H1 (cell line): ENCODE measurements around the gene PROX2. TPM values are rescaled to one million over a fixed set of nuclear protein-coding genes. Genes with fewer than 3 reads are reported as not detected.

ENCODE experiments used
- CTCF ChIA-PET: fragments of 300-600 bp; sonication (Branson Sonifier 250); formaldehyde crosslinking; loops from one replicate; lab custom pipeline; 2021; ENCODE audit not compliant: partially characterized antibody; lab: Charles Lee
- POLR2A ChIA-PET: fragments of 300-600 bp; sonication (Branson Sonifier 250); formaldehyde crosslinking; loops from one replicate; lab custom pipeline; 2021; ENCODE audit warnings: inconsistent platforms; ENCODE audit not compliant: partially characterized antibody; lab: Charles Lee
- DNase-seq, 2 experiments: peaks; one replicate each; pipeline versions ENCODE4 v3.0.0 to v3.0.0-alpha.2; 2010 to 2022; ENCODE audit warnings: low spot score in 2 of 2, low read depth in 1 of 2, mixed read lengths in 1 of 2
- FAIRE-seq: peaks from 2 replicates; lab custom pipeline; 2011; peaks lifted over from hg19 to GRCh38; lab: Jason Lieb, UNC
- H2AFZ ChIP-seq: 2 replicates; pipeline ENCODE4 v1.8.1; 2012; ENCODE audit warnings: low read length, inconsistent platforms
- H2AK5ac ChIP-seq: 2 replicates; pipeline ENCODE4 v1.6.1; 2013; ENCODE audit warnings: low read depth, low read length
- H2BK120ac ChIP-seq: replicated peaks from 2 replicates; pipeline ENCODE3; 2013; ENCODE audit warnings: low read depth, low read length, inconsistent platforms
- H2BK12ac ChIP-seq: 2 replicates; pipeline ENCODE4 v1.6.1; 2013; ENCODE audit warnings: low read depth, low read length
- H2BK15ac ChIP-seq: 2 replicates; pipeline ENCODE4 v1.6.1; 2013; ENCODE audit warnings: low read length
- H2BK20ac ChIP-seq: 2 replicates; pipeline ENCODE4 v1.6.1; 2013; ENCODE audit warnings: low read length
- H2BK5ac ChIP-seq: 2 replicates; pipeline ENCODE4 v1.6.1; 2013; ENCODE audit warnings: low read depth, low read length
- H3K14ac ChIP-seq: 2 replicates; pipeline ENCODE4 v1.6.1; 2013; ENCODE audit warnings: inconsistent platforms; ENCODE audit not compliant: insufficient read length
- H3K18ac ChIP-seq: 2 replicates; pipeline ENCODE4 v1.6.1; 2013; ENCODE audit warnings: low read length; ENCODE audit errors: extremely low read depth
- H3K23ac ChIP-seq: 2 replicates; pipeline ENCODE4 v1.6.1; 2013; ENCODE audit warnings: inconsistent platforms; ENCODE audit not compliant: insufficient read length
- H3K23me2 ChIP-seq: 2 replicates; pipeline ENCODE4 v1.6.1; 2013; ENCODE audit warnings: low read depth, low read length
- H3K27ac ChIP-seq: 2 replicates; pipeline ENCODE4 v1.6.1; 2011; ENCODE audit warnings: low read depth, low read length, inconsistent platforms
- H3K27me3 ChIP-seq, 4 experiments: replicated peaks in 1 of 4; 1 replicate in 1 of 4; 2 replicates in 3 of 4; pipeline versions ENCODE4 v1.6.1 to v1.8.1; 2011 to 2013; ENCODE audit warnings: low read length in 3 of 4, mild to moderate bottlenecking in 3 of 4, inconsistent platforms in 2 of 4, mixed read lengths in 2 of 4, moderate library complexity in 1 of 4; ENCODE audit not compliant: control insufficient read depth in 3 of 4, insufficient read depth in 3 of 4; ENCODE audit errors: extremely low read depth in 1 of 4
- H3K36me3 ChIP-seq, 4 experiments: 2 replicates each; pipeline versions ENCODE4 v1.6.1 to v1.8.1; 2011 to 2013; ENCODE audit warnings: mild to moderate bottlenecking in 4 of 4, low read length in 3 of 4, moderate library complexity in 2 of 4, control low read depth in 1 of 4, inconsistent platforms in 1 of 4; ENCODE audit not compliant: insufficient read depth in 4 of 4, control insufficient read depth in 2 of 4
- H3K4ac ChIP-seq: replicated peaks from 2 replicates; pipeline ENCODE3; 2013; ENCODE audit warnings: low read length, low read depth, mixed read lengths, inconsistent platforms; ENCODE audit not compliant: insufficient read length
- H3K4me1 ChIP-seq, 4 experiments: replicated peaks in 1 of 4; 1 replicate in 1 of 4; 2 replicates in 3 of 4; pipeline versions ENCODE4 v1.6.1 to v1.8.1; 2011 to 2013; ENCODE audit warnings: low read length in 3 of 4, inconsistent platforms in 2 of 4, mixed read lengths in 1 of 4; ENCODE audit not compliant: insufficient read depth in 4 of 4, control insufficient read depth in 3 of 4
- H3K4me2 ChIP-seq, 2 experiments: 2 replicates each; pipeline versions ENCODE4 v1.6.1 to v1.8.1; 2011 to 2013; ENCODE audit warnings: low read depth in 2 of 2, low read length in 2 of 2, control low read depth in 1 of 2, inconsistent platforms in 1 of 2, mild to moderate bottlenecking in 1 of 2; ENCODE audit not compliant: insufficient read depth in 1 of 2
- H3K4me3 ChIP-seq, 4 experiments: fragments of 200-600, 300-600 bp in 1 of 4; sonication (generic), shearing (Covaris generic), sonication (Bioruptor Twin) in 1 of 4; 2 replicates each; pipeline versions ENCODE4 v1.5.1 to v1.8.1; 2011 to 2016; ENCODE audit warnings: low read length in 4 of 4, low read depth in 3 of 4, control low read depth in 2 of 4, inconsistent platforms in 2 of 4, mild to moderate bottlenecking in 2 of 4, mixed read lengths in 1 of 4, moderate library complexity in 1 of 4; ENCODE audit not compliant: insufficient read depth in 2 of 4; ENCODE audit errors: extremely low read depth in 1 of 4
- H3K56ac ChIP-seq: replicated peaks from 2 replicates; pipeline ENCODE3; 2013; ENCODE audit warnings: low read depth, mild to moderate bottlenecking, mixed read lengths, low read length, inconsistent platforms; ENCODE audit not compliant: insufficient read length
- H3K79me1 ChIP-seq: 2 replicates; pipeline ENCODE4 v1.6.1; 2013; ENCODE audit warnings: low read depth, low read length, control low read depth
- H3K79me2 ChIP-seq, 2 experiments: 2 replicates each; pipeline versions ENCODE4 v1.6.1 to v1.8.1; 2012 to 2013; ENCODE audit warnings: low read length in 2 of 2, mild to moderate bottlenecking in 2 of 2, inconsistent platforms in 1 of 2; ENCODE audit not compliant: insufficient read depth in 2 of 2, control insufficient read depth in 1 of 2
- H3K9ac ChIP-seq, 4 experiments: replicated peaks in 1 of 4; 1 replicate in 1 of 4; 2 replicates in 3 of 4; pipeline versions ENCODE4 v1.6.1 to v1.8.1; 2011 to 2013; ENCODE audit warnings: low read depth in 3 of 4, low read length in 3 of 4, control low read depth in 2 of 4, mild to moderate bottlenecking in 2 of 4, moderate library complexity in 2 of 4, inconsistent platforms in 1 of 4; ENCODE audit errors: extremely low read depth in 1 of 4
- H3K9me3 ChIP-seq, 2 experiments: 2 replicates each; pipeline versions ENCODE4 v1.6.1 to v1.8.1; 2012 to 2013; ENCODE audit warnings: mild to moderate bottlenecking in 2 of 2, moderate library complexity in 2 of 2, control low read depth in 1 of 2, inconsistent platforms in 1 of 2, low read depth in 1 of 2, low read length in 1 of 2, mixed read lengths in 1 of 2; ENCODE audit not compliant: insufficient read depth in 2 of 2
- H4K20me1 ChIP-seq, 2 experiments: replicated peaks in 1 of 2; 2 replicates each; pipeline versions ENCODE3 to v1.8.1; 2011 to 2013; ENCODE audit warnings: inconsistent platforms in 2 of 2, low read length in 2 of 2, mild to moderate bottlenecking in 1 of 2; ENCODE audit not compliant: insufficient read depth in 2 of 2, control insufficient read depth in 1 of 2
- H4K5ac ChIP-seq: 2 replicates; pipeline ENCODE4 v1.6.1; 2013; ENCODE audit warnings: low read length, low read depth, mixed read lengths, inconsistent platforms; ENCODE audit not compliant: insufficient read length
- H4K8ac ChIP-seq: 2 replicates; pipeline ENCODE4 v1.8.0; 2013; ENCODE audit warnings: mild to moderate bottlenecking, moderate library complexity, low read length, inconsistent platforms; ENCODE audit not compliant: insufficient read depth; ENCODE audit errors: extremely low read depth
- H4K91ac ChIP-seq: replicated peaks from 2 replicates; pipeline ENCODE3; 2013; ENCODE audit warnings: low read length, mixed read lengths, inconsistent platforms; ENCODE audit not compliant: insufficient read length
- CHD2 ChIP-seq: IDR thresholded peaks from 2 replicates; pipeline ENCODE4 v1.6.1; 2012; ENCODE audit warnings: low read length, improper control_type of control experiment
- EGR1 ChIP-seq: IDR thresholded peaks from 2 replicates; pipeline ENCODE4 v1.6.1; 2011; ENCODE audit warnings: low read depth, low read length, borderline replicate concordance
- MAFK ChIP-seq: IDR thresholded peaks from 2 replicates; pipeline ENCODE4 v1.6.1; 2012; ENCODE audit warnings: low read depth, mild to moderate bottlenecking, improper control_type of control experiment, low read length
- RNF2 ChIP-seq: fragments of 200-900, 300-1000 bp; sonication (generic); IDR thresholded peaks from 2 replicates; pipeline ENCODE4 v1.7.1; 2016; ENCODE audit warnings: borderline replicate concordance, low read depth, mild to moderate bottlenecking, antibody characterized with exemption, low read length; ENCODE audit not compliant: poor library complexity, severe bottlenecking; ENCODE audit errors: missing control alignments
- SAP30 ChIP-seq: fragments of 300-600 bp; sonication (generic); IDR thresholded peaks from 2 replicates; pipeline ENCODE4 v1.7.1; 2012; ENCODE audit warnings: low read length, moderate library complexity, mild to moderate bottlenecking, inconsistent platforms; ENCODE audit not compliant: insufficient read depth, insufficient replicate concordance
- SIN3A ChIP-seq, 2 experiments: IDR thresholded peaks in 1 of 2; conservative IDR thresholded peaks in 1 of 2; 2 replicates each; pipeline ENCODE4 v1.6.1; 2011 to 2012; ENCODE audit warnings: low read length in 2 of 2, improper control_type of control experiment in 1 of 2, low read depth in 1 of 2, mild to moderate bottlenecking in 1 of 2
- TAF7 ChIP-seq: optimal IDR thresholded peaks from 2 replicates; pipeline ENCODE3; 2011; ENCODE audit warnings: low read depth, mild to moderate bottlenecking, inconsistent platforms, low read length, moderate library complexity, borderline replicate concordance
- TCF12 ChIP-seq: IDR thresholded peaks from 2 replicates; pipeline ENCODE4 v1.6.1; 2011; ENCODE audit warnings: low read depth, mild to moderate bottlenecking, low read length
- WGBS, 2 experiments: shearing (Covaris generic) in 1 of 2; methylation state at CpG; one replicate each; pipeline versions ENCODE4 v1.1.6 to v1.1.7; 2013 to 2015; ENCODE audit warnings: low lambda C conversion rate in 2 of 2, mixed read lengths in 2 of 2, inconsistent platforms in 1 of 2, low coverage in 1 of 2, missing lambda C conversion rate in 1 of 2; ENCODE audit not compliant: insufficient replicate concordance in 2 of 2, insufficient coverage in 1 of 2, insufficient read length in 1 of 2; ENCODE audit errors: extremely low coverage in 1 of 2, missing lambda C conversion rate in 1 of 2; 5-methylcytosine and 5-hydroxymethylcytosine counted together
- polyA plus RNA-seq, 7 experiments: library from polyadenylated mRNA; depleted of rRNA in 3 of 7; stranded (reverse) in 5 of 7; unstranded in 2 of 7; fragments of >200 nt in 5 of 7; fragments of 200-250 nt in 2 of 7; gene quantifications; 1 replicate in 5 of 7; 2 replicates in 1 of 7; 4 replicates in 1 of 7; pipeline versions ENCODE4 v1.2.1 to v1.2.3, GENCODE V29; 2011 to 2013; ENCODE audit warnings: missing spikeins in 2 of 7, mixed read lengths in 2 of 7
- total RNA-seq: library from RNA; stranded (reverse); fragmentation: NEBNext Ultra II Directional; extraction: Animal tissue kit (Norgen Biotek cat#: 25700); gene quantifications from 2 replicates; pipeline ENCODE4 v1.2.1, GENCODE V29; 2021
- TF ChIP-seq, protein P1 (sequence below): IDR thresholded peaks from 2 replicates; pipeline ENCODE4 v1.6.1; 2012; ENCODE audit warnings: inconsistent platforms

The PROX2 gene
- total and polyA plus RNA-seq, 2 of the 8 experiments (the other 6 are each of a cell fraction or from before 2014, with no cell fraction given): 0.03 TPM; not detected in 1

DNA sequence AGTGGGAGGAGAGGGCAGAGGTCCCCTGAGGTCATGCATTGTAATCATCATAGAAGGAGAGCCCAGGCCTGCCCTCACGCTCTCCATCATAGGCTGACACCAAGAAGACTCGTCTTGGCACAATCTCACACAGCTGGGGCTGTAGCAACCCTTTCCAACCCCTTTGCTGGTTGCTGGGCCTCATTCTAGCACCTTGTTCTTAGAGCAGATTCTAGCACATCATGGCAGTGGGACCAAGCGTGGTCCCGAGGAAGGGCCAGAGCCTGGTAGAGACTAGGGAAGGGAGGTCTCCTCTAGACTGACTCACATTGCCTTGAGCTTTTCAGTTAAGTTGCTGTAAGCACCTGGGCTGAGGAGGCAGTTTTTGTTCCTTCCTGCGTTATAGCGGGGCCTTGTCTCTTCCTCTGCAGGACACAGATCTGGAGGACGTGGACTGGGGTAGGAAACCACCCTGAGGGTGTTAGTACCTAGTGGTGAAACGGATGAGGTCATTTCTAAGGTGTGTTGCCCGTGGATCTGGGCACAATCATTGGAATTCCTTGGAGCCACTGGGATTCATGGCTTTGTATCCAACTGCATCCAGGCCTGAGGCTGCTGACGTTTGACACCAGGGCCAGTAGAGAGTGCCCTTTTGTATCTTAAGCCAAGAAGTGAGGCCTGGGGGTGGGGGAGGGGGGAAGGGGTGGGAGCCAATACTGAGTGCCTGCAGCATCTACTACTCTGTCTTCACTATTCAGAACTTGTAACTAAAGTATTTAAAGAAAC is 27.2 kb upstream of the PROX2 start:
- CTCF ChIA-PET: interaction anchor here (0.6 to 24.8 kb wide), 7 partner anchors 9 to 120 kb away, joined by 3 to 509 read pairs (median 3); no protein-coding TSS in a partner anchor

More for the DNA sequence above, 27.2 kb upstream of the PROX2 start:
- Histone ChIP-seq H2BK15ac (no peak overlapping the region), H3K27ac (no peak overlapping the region; the same call in 1 of the 2 replicates), H4K5ac (no peak overlapping the region), H4K91ac (no peak overlapping the region), H2BK120ac (no peak overlapping the region), H3K27me3 (no peaks in the 10 kb centered on the region), H2AK5ac (no peak overlapping the region), H4K8ac (no peak overlapping the region), H3K4ac (no peak overlapping the region), H3K14ac (no peak overlapping the region), H2BK5ac (no peak overlapping the region), H3K36me3 (peaks cover 37 to 64% (median 54%) of the 10 kb centered on the region in 4 experiments), H3K4me3 (no peak overlapping the region), H3K18ac (no peak overlapping the region), H3K79me2 (no peaks in the 10 kb centered on the region), H2BK20ac (no peak overlapping the region), H4K20me1 (peaks cover 6 to 8% of the 10 kb centered on the region in 2 experiments), H3K56ac (no peak overlapping the region), H3K9ac (no peak overlapping the region), H3K9me3 (no peaks in the 10 kb centered on the region), H2AFZ (no peak overlapping the region), H3K79me1 (0 out of 2 replicates have a peak, but pooled peaks cover 2% of the 10 kb centered on the region), H3K4me1 (no peaks in the 10 kb centered on the region), H3K23me2 (no peaks in the 10 kb centered on the region), H3K4me2 (no peak overlapping the region), H3K23ac (no peak overlapping the region), H2BK12ac (no peak overlapping the region)
- no peak for FAIRE-seq
- no peak for DNase-seq
- WGBS, 2 experiments: 82% methylated on average over 10 of the region's 10 CpGs; no CpG with 5 or more reads in 1 of the 2 experiments
- TF ChIP-seq CHD2 (no peak), SIN3A (conservative IDR thresholded peaks at IDR 0.05 in 1 of 2, IDR thresholded peaks at IDR 0.05 in 1 of 2; ENCODE audit: low read depth in 1 of 2, low read length in 2 of 2) (no peak), TCF12 (no peak), SAP30 (no peak), MAFK (no peak), RNF2 (no peak), EGR1 (no peak), TAF7 (no peak)
- TF ChIP-seq, protein P1, sequence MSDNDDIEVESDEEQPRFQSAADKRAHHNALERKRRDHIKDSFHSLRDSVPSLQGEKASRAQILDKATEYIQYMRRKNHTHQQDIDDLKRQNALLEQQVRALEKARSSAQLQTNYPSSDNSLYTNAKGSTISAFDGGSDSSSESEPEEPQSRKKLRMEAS: no peak
- POLR2A ChIA-PET: interaction anchor here (1.0 to 6.8 kb wide), 4 partner anchors 13 to 51 kb away, joined by 3 to 80 read pairs (median 30); partner anchors contain the start of gene DLST
